ENCODE measurements around the gene KIF25.

Gene KIF25

DNA sequence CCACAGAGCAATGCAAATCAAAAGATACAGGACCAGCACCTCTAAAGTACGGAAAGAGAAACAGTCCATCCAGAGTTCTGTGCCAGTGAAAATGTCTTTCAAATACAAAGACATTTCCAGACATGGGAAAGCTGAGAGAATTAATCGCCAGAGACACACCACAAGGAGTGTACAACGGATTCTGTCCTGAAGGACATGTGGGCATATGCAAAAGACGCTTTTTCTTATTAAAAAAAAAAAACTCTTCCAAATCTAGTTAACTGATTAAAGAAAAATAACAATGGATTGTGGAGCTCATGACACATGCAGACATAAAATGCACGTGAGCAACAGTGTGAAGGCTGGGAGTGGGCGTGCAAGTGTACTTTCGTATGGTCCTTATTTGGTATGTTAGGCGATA is 22.8 kb downstream of the KIF25 start:
- DNase-seq, result no peak

DNA sequence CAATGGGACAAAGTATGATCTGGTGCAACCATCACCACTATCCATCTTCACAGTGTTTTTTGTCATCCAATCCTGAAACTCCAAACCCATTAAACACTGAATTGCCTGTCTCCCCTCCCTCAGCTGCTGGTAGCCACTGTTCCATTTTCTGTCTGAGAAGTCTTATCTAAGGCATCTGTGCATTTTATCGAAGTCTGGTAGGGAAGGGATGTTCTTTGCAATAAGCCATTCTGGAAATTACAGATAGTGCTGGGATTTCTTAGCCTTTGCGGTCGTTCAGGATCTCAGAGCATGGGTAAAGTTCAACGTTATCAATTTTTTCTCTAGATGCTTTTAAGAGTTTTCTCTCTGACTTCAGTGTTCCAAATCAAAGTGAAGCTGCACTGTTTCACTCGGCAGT is 24.1 kb downstream of the KIF25 start:
- DNase-seq, result no peak

DNA sequence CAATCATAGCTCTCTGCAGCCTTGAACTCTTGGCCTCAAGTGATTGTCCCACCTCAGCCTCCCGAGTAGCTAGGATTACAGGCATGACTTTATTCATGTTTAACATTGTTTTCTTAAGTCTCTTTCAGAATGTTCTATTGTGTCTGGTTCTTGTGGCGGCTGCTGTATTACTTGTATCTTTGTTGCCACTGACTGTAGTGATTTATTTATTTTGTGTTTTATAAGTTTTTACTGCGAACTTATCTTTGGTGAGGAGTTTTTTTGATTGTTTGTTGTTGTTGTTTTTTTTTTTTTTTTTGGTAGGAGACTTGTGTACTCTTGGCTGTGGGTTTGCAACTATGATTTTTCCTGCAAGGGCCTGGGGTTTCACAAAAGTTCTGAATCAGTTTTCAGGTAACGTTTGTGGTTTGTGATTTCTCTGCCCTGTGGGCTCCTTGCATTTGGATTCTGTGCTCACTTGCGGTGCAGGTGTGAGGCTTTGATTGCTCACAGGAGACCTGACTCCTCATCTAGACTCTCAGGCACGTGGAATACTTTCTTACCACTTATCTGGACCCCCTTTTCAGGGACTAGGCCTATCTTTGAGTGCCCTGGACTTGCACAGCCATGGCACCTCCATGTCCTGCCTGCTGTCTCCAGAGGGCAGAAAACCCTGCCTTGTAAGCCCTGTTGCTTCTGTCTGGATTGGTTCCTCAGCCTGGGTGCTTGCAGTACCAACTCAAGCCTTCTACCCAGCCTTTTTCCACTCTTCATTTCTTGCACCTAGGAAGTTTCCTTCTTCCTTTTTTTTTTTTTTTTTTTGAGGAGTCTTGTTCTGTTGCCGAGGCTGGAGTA is 25.2 kb downstream of the KIF25 start:
- DNase-seq, result no peak

GRCh38 chr6:168024951-168025510 is 27.6 kb downstream of the KIF25 start:
- no peak for DNase-seq

DNA sequence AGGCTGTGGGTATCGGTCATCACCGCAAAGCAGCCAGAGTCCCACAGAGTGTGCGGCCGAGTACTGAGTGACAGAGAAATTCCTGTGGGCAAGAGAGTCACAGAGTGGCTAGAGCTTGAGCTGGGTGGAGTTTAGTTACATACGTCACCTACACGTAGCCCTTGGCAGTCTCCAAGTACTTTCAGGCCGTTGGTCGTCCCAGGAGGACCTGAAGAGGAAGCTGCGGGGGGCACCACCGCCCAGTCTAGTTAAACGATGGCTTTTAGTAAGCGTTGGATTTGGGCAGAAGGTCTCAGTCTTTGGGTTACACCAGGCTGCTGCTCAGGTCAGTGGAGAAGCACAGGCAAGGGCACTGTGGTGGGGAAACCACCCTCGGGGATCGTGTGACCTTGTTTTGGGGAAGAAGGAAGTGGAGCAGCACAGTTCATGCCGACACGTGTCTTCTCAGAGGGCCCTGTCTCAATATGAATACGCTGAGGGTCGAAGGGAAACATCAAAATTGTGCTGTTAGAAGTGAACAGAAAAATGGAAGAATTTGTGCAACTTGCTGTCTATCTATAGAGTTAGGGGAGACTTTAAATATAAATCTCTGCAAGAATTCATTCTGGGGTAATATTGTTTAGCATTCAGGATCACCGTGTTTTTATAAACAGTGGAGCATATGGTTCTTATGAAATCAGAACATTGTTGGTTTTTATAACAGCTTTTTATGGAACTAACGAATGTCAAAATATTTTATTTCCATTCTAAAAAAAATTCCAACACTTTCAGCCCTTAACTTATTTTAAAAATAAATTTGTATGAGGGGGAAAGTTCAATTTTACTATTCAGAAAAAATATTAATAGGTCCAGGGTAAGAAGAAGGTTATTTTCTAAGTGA is 28.6 kb downstream of the KIF25 start:
- DNase-seq, result no peak

DNA sequence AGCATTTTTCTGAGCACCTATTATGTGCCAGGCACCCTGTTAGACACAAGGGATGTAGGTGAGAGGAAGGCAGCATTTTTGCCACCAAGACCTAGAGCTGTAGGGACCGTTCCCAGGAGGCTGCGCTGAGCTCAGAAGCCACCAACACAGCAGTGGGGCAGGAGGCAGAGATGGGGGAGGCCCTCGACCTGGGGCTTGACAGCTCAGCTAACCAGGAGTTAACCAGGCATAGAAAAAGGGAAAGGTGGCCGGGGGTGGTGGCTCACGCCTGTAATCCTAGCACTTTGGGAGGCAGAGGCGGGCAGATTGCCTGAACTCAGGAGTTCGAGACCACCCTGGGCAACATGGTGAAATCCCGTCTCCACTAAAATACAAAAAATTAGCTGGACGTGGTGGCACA is 29.5 kb downstream of the KIF25 start:
- DNase-seq, result no peak

- DNase-seq, result no peak
Observed at GRCh38 chr6:168027521-168027920, 30.1 kb downstream of the KIF25 start.

DNA sequence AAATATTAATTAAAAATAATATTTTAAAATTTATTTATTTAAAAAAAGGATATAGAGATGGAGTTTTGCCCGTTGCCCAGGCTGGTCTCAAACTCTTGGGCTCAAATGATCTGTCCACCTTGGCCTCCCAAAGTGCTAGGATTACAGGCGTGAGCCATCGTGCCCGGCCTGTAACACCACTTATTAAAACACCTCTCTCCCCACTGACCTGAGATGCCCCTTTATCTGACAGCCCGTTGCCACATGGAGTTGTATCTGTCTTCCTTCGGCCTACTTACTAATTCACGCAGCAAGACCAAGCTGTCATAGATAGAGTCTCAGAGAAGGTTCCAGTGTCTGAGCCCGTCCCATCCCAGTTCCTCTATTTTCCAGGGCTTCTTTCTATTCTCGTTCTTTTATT is 30.7 kb downstream of the KIF25 start:
- DNase-seq, result no peak

DNA sequence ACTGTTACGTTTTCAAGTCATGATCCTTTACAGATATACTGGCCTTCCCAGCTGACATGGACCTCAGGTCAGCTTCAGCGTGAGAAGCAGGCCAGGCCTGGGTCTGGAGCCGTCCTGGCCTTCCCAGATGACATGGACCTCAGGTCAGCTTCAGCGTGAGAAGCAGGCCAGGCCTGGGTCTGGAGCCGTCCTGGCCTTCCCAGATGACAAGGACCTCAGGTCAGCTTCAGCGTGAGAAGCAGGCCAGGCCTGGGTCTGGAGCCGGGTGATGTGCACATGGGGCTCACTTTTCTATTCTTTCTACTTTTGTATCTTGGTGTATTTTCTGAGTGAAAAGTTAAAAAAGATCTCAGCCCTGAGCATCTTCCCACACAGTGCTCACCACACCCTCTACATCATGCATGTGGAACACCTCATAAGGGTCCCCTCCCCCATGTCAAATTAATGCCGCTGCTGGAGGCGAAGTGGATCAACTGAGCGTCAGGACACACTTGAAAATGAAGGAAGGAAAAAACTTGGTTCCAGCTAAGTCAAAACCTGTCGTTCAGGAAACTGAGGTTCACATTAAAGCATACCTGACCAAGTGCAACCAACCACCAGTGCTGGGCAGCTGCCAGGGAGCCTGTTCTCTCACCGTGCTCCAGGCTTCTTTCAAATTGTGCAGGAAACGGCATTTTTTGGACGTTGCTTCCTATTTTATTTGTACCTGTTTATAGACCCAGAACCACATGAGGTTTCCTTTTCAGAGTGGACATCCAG is 32.2 kb downstream of the KIF25 start:
- DNase-seq, result no peak

- DNase-seq, result no peak
Observed at GRCh38 chr6:168030218-168030746, 32.8 kb downstream of the KIF25 start.

- DNase-seq, result no peak
Observed at GRCh38 chr6:168030908-168031307, 33.4 kb downstream of the KIF25 start.

DNA sequence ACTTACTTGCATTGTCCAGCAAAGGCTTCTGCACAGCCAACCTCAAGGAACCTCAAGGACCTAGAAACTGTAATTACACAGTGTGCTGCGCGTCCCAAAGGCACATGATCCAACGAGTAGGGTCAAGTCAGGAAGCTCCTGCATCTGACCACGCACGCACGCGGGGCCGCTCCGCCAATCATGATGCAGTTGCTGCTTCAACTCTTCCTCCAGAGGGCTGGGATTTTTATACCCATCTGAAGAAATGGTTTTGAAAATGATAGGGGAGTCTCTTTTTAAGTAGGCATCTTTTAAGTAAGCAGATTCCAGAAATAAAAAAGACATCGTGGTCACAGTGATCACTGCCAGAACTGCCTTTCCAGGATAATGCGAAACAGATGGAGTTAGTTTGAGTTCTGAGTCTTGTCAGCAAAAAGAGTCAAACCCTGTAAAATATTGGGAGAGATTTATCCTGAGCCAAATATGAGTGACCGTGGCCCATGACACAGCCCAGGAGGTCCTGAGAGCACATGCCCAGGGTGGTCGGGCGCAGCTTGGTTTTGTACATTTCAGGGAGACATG is 34.0 kb downstream of the KIF25 start:
- DNase-seq, result no peak

GRCh38 chr6:168032005-168032760 is 34.7 kb downstream of the KIF25 start:
- no peak for DNase-seq

GRCh38 chr6:168033791-168034190 is 36.3 kb downstream of the KIF25 start:
- no peak for DNase-seq

GRCh38 chr6:168034537-168034936 is 37.1 kb downstream of the KIF25 start:
- DNase-seq, result no peak

DNA sequence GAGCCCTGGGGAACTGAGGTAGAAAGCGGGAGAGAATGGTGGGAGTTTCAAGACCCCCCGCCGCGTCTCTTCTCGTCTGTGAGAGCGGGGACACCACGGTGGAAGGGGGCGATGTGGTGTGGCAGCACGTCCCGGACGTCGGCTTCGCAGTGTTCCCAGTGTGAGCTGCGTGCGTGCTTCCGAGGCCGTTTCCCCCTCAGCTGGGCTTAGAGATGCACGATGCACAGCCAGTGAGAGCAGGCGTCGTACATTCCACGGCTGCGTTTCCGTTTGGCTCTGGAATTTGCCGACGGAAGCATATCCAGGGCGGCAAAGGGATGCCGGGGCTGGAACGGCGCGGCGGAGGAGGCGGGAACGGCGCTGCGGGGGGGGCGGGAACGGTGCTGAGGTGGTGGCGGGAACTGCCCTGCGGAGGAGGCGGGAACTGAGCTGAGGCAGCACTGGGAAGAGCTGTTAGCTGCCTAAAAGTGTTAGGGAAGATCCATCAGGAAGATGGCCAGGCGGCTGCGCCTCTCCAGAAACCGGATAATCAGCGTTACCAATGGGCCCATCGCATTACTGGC is 37.7 kb downstream of the KIF25 start:
- DNase-seq, result peak in 1 of 2 experiments; percentile 31

- DNase-seq, result no peak
Observed at GRCh38 chr6:168035661-168036545, 38.4 kb downstream of the KIF25 start.

DNA sequence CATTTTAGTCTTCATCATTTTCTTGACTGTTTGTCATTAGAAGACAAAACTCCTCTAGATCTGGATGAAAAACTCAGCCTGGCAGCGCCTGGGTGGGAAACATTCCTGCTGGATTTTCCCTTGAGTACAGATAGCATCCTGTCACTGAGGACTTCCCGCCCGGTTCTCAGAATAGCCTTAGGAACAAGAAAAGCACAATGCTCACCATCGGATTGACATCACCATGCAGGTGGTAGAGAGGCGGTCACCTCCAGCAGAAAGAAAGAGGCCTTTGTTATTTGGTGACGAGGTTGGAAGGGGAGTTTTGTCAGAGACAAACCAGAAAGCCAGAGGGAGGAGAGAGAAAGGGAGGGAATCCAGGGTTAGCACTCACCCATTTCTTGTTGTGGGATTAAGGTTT is 39.8 kb downstream of the KIF25 start:
- DNase-seq, result no peak

DNA sequence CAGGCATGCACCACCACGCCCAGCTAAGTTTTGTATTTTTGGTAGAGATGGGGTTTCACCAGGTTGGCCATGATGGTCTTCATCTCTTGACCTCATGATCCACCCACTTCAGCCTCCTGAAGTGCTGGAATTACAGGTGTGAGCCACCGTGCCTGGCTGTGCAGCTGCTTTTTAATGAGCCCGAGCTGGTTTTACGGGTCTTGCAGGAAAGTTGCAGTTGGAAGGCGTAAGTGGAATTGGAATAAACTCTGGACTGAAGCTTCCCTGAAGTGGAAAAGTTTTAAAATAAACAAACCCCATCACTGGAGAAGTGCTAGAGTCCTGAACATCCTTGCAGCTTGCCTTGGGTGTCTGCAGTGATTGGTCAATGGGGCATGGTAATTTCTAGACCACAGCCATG is 40.4 kb downstream of the KIF25 start:
- no peak for DNase-seq

- DNase-seq, result no peak
Observed at GRCh38 chr6:168038576-168039140, 41.2 kb downstream of the KIF25 start.
